Measurements from ENCODE around the gene PARVB.
A peak's percentile ranks its signal among the peaks of the same experiment; 100 is the strongest.
"Not testable (repeated sequence)": the region's sequence is repeated elsewhere in the genome, so short reads cannot be mapped to it uniquely, and the experiment has no call there.

The PARVB gene

GRCh38 chr22:44089717-44090570 is 65.8 kb downstream of the PARVB start:
- no peak for DNase-seq

DNA sequence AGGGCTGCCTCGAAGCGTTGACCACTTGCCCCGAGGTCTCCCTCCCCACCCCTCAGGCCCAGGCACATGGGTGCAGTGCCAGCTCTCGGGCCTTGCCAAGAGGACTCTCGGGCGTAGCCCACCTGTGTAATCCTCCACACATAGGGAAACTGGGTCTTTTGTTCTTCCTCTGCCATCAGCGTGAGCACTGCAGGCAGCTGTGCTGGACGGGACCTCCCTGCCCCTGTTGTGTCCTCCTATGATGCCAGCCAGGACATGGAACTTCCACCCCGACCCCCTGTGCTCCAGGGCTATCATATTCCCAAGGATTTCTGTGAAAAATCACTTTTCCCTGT is 66.4 kb downstream of the PARVB start:
- DNase-seq = no peak

DNA sequence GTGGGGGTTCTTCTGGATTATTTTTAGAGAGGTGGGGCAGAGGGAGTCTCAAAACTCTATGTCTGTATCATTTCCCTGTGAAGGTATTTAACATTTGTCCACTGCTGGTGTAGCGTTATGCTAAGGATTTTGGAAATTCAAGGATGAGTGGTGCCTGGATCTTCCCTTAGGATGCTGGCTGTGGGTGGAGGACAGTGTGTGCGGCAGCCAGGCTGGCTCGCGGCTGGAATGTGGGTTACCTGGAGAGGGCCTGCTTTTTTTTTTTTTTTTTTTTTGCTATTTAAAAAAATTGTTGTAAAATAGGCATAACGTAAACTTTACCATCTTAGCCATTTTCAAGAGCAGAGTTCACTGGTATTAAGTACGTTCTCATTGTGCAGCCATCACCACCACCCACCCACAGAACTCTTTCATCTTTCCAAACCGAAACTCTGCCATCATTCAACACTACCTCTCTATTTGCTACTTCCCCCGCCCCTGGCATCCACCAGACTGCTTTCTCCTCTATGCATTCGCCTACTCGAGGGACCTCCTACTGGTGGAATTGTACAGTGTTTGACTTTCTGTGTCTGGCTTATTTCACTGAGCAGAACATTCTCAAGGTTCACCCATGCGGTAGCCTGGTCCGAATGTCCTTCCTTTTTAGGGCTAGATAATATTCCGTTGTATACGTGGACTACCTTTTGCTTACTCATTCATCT is 67.1 kb downstream of the PARVB start:
- peak in 1 of 2 experiments; percentile 11 for DNase-seq

GRCh38 chr22:44091751-44092150 is 67.6 kb downstream of the PARVB start:
- no peak for DNase-seq

- DNase-seq = no peak
Measured at GRCh38 chr22:44092636-44093220, 68.6 kb downstream of the PARVB start.

GRCh38 chr22:44093791-44094190 is 69.7 kb downstream of the PARVB start:
- DNase-seq = no peak

GRCh38 chr22:44094751-44095302 is 70.7 kb downstream of the PARVB start:
- no peak for DNase-seq

DNA sequence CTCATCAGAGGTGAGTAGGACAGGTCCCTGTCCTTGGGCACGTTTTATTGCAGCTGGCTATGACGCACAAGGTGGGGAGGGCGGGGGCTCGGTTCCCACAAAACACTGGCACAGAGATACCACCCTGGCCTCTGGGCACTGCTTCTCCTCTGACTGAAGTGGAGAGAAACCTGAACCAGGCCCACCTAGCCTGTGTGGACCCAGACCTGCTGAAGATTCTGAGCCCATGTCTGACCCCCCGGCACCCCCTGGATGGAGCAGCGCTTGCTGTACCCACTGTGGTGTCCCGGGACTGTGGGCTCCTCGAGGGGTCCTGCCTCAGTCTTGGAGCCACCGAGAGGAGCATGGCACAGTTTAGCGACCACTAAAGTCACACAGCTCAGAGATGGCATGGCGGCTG is 72.6 kb downstream of the PARVB start:
- no peak for DNase-seq

DNA sequence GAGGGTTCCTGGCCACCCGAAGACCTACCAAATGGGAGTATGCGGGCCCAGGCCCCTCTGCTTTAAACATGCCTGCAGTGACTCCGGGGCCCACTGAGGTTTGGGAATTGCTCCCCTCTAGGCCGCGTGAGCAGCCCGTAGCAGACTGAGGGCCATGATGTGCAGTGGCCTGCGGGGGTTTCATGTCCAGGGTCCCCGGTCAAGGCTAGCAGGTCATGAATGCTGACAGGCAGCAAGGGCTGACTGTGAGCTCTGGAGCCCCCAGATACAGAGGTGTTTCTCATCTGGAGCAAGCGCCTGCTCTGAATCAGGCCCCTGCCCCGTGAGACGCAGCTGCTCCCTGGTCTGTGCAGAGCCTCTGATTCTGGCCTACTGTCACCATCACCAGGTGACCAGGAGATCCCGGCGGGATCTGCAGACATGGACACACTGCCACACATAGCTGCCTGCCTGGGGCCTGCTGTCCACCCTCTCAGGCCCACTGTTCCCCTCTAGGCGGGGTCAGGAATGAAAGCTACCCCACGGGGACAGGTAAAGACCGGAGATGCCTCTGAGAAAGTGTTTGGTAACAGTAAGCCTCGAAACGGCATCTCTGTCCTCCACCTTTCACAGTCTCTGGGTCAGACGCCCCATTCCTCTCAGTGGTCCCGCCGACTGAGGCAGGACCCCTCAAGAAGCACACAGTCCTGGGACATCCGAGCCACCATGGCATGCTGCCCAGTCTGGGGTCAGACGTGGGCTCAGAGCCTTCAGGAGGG is 73.3 kb downstream of the PARVB start:
- DNase-seq = no peak

DNA sequence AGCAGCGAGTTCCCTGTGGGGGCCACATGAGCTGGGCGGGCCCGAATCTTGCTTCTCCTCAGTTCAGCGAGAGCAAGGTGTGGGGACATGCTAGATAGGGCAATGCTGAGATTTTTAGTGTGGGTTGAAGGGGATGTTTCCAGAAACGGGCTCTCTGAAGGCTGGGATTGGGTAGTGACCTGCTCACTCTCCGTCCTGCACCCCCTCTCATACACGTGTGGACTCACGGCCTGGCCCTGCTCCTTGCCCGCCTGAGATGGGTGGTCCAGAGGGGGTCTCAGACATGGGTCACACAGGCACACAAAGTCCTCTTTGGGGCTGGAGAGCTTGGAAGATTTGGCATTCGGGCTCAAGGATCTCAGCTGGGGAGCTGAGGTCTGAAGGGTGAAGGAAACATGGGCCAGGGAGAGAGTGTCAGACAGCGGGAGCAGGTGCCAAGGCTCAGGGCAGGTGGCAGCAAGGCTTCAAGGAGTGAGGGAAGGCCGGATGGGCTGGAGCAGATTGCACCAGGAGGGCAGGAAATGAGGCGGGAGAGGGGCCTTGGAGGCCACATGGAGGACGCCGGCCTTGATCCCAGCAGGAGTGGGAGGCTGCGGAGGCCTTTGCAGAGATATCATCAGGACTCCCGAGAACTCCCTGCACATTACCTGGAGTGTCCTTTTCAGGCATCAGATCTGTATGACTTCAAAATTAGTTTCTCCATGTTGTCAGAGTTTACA is 74.1 kb downstream of the PARVB start:
- no peak for DNase-seq

- no peak for DNase-seq
Measured at GRCh38 chr22:44098966-44099530, 74.9 kb downstream of the PARVB start.

GRCh38 chr22:44099696-44100095 is 75.6 kb downstream of the PARVB start:
- no peak for DNase-seq

DNA sequence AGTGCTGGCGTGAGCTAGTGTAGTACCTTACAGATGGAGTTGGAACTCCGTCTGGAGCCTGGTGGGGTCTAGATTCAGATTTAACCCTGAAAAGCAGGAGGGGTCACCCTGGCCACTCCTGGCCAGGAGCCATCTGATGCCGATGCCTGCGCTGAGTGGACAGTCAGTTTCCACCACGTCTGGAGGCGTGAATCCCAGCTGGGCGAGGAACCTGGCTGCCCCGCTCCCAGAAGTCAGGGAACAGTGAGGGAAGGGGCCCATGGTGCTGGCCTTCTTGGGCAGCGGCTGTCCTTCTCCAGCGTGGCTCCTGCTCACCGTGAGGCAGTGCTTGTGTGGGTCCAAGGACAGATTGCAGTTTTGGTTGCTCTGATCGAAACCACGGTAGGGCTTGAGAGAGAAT is 76.3 kb downstream of the PARVB start:
- DNase-seq = no peak

DNA sequence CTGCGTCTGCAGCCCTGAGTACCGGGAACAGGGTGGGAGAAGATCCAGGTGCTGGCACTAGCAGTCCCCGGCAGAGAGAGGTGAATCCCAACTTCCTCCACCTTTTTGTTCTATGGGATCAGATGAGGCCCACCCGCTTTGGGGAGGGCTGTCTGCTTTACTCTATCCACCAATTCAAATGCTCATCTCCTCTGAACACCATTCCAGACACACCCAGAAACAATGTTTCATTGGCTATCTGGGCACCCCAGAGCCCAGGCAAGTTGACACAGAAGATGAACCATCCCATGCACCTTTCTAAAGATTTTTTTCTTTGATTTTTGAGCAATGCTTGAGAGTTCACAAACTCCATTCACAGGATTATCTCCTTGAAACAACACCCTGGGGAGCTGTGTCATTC is 78.0 kb downstream of the PARVB start:
- no peak for DNase-seq

DNA sequence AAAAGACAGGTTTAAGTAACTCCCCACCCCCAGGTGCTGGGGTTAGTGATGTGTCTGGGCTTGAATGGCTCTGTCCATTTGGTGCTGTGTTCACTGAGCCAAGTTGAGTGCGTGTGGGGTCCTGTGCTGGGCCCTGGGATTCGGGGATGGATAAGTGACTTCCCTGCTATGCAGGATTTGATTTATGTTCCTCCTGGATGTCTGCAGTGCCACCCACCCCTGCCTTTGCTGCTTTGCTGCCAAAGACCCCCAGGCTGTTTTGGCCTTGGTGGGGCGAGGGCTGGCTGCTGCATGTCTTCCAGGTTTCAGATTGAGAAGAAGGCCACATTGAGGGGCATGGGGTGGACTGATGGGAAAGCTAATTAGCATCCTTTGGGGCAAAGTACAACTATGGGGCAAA is 78.8 kb downstream of the PARVB start:
- no peak for DNase-seq

GRCh38 chr22:44103735-44104480 is 79.8 kb downstream of the PARVB start:
- no peak for DNase-seq

GRCh38 chr22:44107340-44107739 is 83.2 kb downstream of the PARVB start:
- no peak for DNase-seq

GRCh38 chr22:44108076-44108475 is 84.0 kb downstream of the PARVB start:
- no peak for DNase-seq

- no peak for DNase-seq
Measured at GRCh38 chr22:44108806-44109385, 84.8 kb downstream of the PARVB start.

DNA sequence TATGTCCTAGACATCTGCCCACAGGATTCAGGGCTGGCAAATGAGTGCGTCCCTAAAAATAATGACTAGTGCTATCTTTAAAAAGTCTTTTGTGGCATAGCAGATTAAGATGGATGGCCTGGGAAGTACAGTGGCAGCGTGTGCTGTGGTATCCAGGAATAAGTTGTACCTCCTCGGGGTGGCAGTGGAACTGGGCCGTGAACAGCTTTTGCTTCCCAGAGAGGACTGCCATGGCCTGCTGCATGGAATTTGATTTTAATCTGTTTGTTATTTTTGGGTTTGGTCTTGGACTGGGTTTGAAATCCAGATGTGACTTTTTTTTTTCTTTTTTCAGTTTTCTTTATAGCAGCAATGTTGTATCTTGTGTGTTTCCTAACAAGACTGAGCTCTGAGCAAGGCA is 85.3 kb downstream of the PARVB start:
- no peak for DNase-seq

DNA sequence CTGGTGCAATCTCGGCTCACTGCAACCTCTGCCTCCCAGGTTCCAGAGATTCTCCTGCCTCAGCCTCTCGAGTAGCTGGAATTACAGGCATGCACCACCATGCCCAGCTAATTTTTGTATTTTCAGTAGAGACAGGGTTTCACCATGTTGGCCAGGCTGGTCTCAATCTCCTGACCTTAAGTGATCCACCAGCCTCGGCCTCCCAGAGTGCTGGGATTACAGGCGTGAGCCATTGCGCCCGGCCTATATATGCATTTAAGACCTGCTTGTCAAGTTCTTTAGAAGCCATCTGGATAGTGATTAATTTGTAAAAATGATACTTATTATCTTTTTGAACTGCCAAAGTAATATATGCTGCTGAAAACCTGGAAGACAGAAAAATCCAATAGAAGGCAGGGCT is 86.6 kb downstream of the PARVB start:
- not testable (repeated sequence) for DNase-seq
